ENCODE data around the gene ABHD1. TPM values are rescaled to one million over a fixed set of nuclear protein-coding genes. Genes with fewer than 3 reads are reported as not detected.
"Not testable (repeated sequence)": the region's sequence is repeated elsewhere in the genome, so short reads cannot be mapped to it uniquely, and the experiment has no call there.

Gene ABHD1
- total RNA-seq, 4 donors from 2014 or later: 0.50 to 1.1 (median 0.65) TPM; not detected in 1

GRCh38 chr2:27162151-27163121 lies 38.8 kb downstream of the ABHD1 start:
- no peak for TF ChIP-seq CTCF (IDR thresholded peaks at IDR 0.05)
- DNase-seq (ENCODE audit: low spot score) (no peak), ATAC-seq (ENCODE audit: low FRiP score) (no peak)

- TF ChIP-seq CTCF (IDR thresholded peaks at IDR 0.05): no peak
- DNase-seq (ENCODE audit: low spot score): no peak
- no peak for ATAC-seq (ENCODE audit: low FRiP score)
Observed at GRCh38 chr2:27164960-27165763, 41.5 kb downstream of the ABHD1 start.

- ATAC-seq (ENCODE audit: low FRiP score): no peak
- no peak for TF ChIP-seq CTCF (IDR thresholded peaks at IDR 0.05)
- no peak for DNase-seq (ENCODE audit: low spot score)
Observed at GRCh38 chr2:27170581-27171337, 47.1 kb downstream of the ABHD1 start.

GRCh38 chr2:27171351-27171848 lies 47.8 kb downstream of the ABHD1 start:
- TF ChIP-seq CTCF (IDR thresholded peaks at IDR 0.05): no peak
- ATAC-seq (ENCODE audit: low FRiP score) (no peak), DNase-seq (ENCODE audit: low spot score) (no peak)

- ATAC-seq (ENCODE audit: low FRiP score): no peak
- TF ChIP-seq CTCF (IDR thresholded peaks at IDR 0.05): no peak
- no peak for DNase-seq (ENCODE audit: low spot score)
Observed at GRCh38 chr2:27174638-27175037, 51.0 kb downstream of the ABHD1 start.

GRCh38 chr2:27175330-27175729 lies 51.7 kb downstream of the ABHD1 start:
- DNase-seq (ENCODE audit: low spot score) (no peak), ATAC-seq (ENCODE audit: low FRiP score) (no peak)
- no peak for TF ChIP-seq CTCF (IDR thresholded peaks at IDR 0.05)

- not testable (repeated sequence) for ATAC-seq (ENCODE audit: low FRiP score); DNase-seq (ENCODE audit: low spot score)
Observed at GRCh38 chr2:27175781-27176180, 52.2 kb downstream of the ABHD1 start.

Measured in omental fat pad (tissue), 4 donors.